Breast epithelium (tissue), 4 donors: ENCODE measurements around the gene AFG1L. TPM values are rescaled to one million over a fixed set of nuclear protein-coding genes. Genes with fewer than 3 reads are reported as not detected.

Source experiments
- DNase-seq, 2 donors: peaks; one replicate each; pipeline ENCODE4 v3.0.0-alpha.2; 2019; ENCODE audit warnings: low spot score in 2 of 2
- H3K27ac ChIP-seq, 2 donors: fragments of 200-600 bp; sonication (generic) in 1 of 2; one replicate each; pipeline ENCODE4 v1.5.1; 2016 to 2019; ENCODE audit warnings: mild to moderate bottlenecking in 1 of 2
- H3K27me3 ChIP-seq, 2 donors: fragments of 200-600 bp; sonication (generic) in 1 of 2; one replicate each; pipeline versions ENCODE4 v1.5.1 to v1.6.0; 2017 to 2019; ENCODE audit warnings: control low read depth in 1 of 2, mild to moderate bottlenecking in 1 of 2
- H3K36me3 ChIP-seq: fragments of 200-600 bp; one replicate; pipeline ENCODE4 v1.5.1; 2019
- H3K4me1 ChIP-seq, 2 donors: fragments of 200-600 bp; sonication (generic); one replicate each; pipeline ENCODE4 v1.5.1; 2016 to 2019; ENCODE audit warnings: control low read depth in 1 of 2
- H3K4me3 ChIP-seq, 3 donors: fragments of 200-600 bp; sonication (generic); 1 replicate in 2 of 3; 2 replicates in 1 of 3; pipeline ENCODE4 v1.5.1; 2016 to 2019; ENCODE audit warnings: mild to moderate bottlenecking in 3 of 3, moderate library complexity in 2 of 3
- H3K9me3 ChIP-seq, 2 donors: fragments of 200-600 bp; sonication (generic) in 1 of 2; one replicate each; pipeline ENCODE4 v1.5.1; 2016 to 2019; ENCODE audit warnings: control low read depth in 1 of 2
- POLR2A ChIP-seq: fragments of 450-650 bp; IDR thresholded peaks from one replicate; pipeline ENCODE4 v1.6.1; 2016; ENCODE audit warnings: antibody characterized with exemption, mild to moderate bottlenecking, moderate library complexity
- POLR2AphosphoS5 ChIP-seq, 3 donors: sonication (generic); formaldehyde crosslinking; IDR thresholded peaks; one replicate each; pipeline ENCODE4 v1.6.1; 2017; ENCODE audit warnings: antibody characterized with exemption in 3 of 3
- intact Hi-C: fragments of 100-400 bp; cut with DNase I; formaldehyde crosslinking; loops from one replicate; pipeline ENCODE4 v1.15.1; 2023; ENCODE audit warnings: low total_unique reads
- total RNA-seq, 3 donors: library from RNA; depleted of rRNA; stranded (reverse); fragments of >200 nt; gene quantifications; one replicate each; pipeline ENCODE4 v1.1.0, GENCODE V29; 2016
- TF ChIP-seq, protein P1 (sequence below), 3 donors: fragments of 450-650 bp; IDR thresholded peaks; one replicate each; pipeline ENCODE4 v1.5.1; 2016 to 2017; ENCODE audit warnings: antibody characterized with exemption in 3 of 3, mild to moderate bottlenecking in 3 of 3, moderate library complexity in 3 of 3

Gene AFG1L
- total RNA-seq, 3 donors from 2014 or later = 2.3 to 5.6 (median 4.0) TPM

DNA sequence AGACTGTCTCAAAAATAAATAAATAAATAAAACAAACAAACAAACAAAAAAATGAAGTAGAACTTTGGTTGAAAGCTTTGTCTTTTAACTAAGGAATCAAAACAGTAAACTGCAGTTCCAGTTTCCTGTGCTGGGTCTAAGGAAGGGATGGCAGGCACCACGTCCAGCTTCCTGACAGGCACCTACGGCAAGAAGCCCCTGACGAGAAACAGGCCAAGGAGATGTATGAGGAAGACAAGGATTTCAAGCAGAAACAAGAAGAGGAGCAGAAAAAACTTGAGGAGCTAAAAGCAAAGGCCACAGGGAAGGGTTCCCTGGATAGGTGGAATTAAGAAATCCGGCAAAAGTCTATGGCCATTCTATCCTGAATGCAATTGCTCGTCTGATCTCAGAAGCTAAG lies 42.8 kb upstream of the AFG1L start:
- no peaks in the 10 kb centered on the region for H3K36me3 ChIP-seq
- no peak for DNase-seq
- H3K4me1 ChIP-seq = no peaks in the 10 kb centered on the region
- H3K27ac ChIP-seq = no peak overlapping the region
- no peaks in the 10 kb centered on the region for H3K27me3 ChIP-seq
- no peak overlapping the region for H3K4me3 ChIP-seq
- no peaks in the 10 kb centered on the region for H3K9me3 ChIP-seq
- no peak for TF ChIP-seq POLR2AphosphoS5 (IDR thresholded peaks at IDR 0.05)
- TF ChIP-seq, protein P1, sequence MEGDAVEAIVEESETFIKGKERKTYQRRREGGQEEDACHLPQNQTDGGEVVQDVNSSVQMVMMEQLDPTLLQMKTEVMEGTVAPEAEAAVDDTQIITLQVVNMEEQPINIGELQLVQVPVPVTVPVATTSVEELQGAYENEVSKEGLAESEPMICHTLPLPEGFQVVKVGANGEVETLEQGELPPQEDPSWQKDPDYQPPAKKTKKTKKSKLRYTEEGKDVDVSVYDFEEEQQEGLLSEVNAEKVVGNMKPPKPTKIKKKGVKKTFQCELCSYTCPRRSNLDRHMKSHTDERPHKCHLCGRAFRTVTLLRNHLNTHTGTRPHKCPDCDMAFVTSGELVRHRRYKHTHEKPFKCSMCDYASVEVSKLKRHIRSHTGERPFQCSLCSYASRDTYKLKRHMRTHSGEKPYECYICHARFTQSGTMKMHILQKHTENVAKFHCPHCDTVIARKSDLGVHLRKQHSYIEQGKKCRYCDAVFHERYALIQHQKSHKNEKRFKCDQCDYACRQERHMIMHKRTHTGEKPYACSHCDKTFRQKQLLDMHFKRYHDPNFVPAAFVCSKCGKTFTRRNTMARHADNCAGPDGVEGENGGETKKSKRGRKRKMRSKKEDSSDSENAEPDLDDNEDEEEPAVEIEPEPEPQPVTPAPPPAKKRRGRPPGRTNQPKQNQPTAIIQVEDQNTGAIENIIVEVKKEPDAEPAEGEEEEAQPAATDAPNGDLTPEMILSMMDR (IDR thresholded peaks at IDR 0.05) = no peak
- no peak for TF ChIP-seq POLR2A
- intact Hi-C loops = no loop called here

DNA sequence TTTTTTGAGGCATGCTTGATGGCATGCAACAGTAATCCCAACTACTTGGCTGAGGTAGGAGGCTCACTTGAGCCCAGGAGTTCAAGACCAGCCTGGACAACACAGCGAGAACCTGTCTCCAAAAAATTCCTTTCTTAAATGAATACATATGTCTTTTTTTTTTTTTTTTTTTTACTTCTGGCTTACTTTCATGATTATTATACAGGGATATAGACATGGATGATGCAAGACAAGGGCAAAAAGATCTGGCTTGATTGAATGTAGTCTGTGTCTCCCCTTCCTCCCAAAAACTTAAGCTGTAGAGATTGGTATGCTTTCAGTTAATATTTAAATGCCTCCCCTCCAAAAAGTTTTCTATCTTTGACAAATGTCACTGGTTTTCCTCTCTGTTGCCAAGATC lies 41.6 kb upstream of the AFG1L start:
- intact Hi-C loops = no loop called here
- Histone ChIP-seq H3K36me3 (no peaks in the 10 kb centered on the region), H3K4me1 (no peaks in the 10 kb centered on the region), H3K4me3 (no peak overlapping the region), H3K27ac (no peak overlapping the region), H3K27me3 (no peaks in the 10 kb centered on the region), H3K9me3 (no peaks in the 10 kb centered on the region)
- no peak for TF ChIP-seq POLR2AphosphoS5 (IDR thresholded peaks at IDR 0.05)
- TF ChIP-seq, protein P1 (IDR thresholded peaks at IDR 0.05) = no peak
- no peak for TF ChIP-seq POLR2A
- no peak for DNase-seq

DNA sequence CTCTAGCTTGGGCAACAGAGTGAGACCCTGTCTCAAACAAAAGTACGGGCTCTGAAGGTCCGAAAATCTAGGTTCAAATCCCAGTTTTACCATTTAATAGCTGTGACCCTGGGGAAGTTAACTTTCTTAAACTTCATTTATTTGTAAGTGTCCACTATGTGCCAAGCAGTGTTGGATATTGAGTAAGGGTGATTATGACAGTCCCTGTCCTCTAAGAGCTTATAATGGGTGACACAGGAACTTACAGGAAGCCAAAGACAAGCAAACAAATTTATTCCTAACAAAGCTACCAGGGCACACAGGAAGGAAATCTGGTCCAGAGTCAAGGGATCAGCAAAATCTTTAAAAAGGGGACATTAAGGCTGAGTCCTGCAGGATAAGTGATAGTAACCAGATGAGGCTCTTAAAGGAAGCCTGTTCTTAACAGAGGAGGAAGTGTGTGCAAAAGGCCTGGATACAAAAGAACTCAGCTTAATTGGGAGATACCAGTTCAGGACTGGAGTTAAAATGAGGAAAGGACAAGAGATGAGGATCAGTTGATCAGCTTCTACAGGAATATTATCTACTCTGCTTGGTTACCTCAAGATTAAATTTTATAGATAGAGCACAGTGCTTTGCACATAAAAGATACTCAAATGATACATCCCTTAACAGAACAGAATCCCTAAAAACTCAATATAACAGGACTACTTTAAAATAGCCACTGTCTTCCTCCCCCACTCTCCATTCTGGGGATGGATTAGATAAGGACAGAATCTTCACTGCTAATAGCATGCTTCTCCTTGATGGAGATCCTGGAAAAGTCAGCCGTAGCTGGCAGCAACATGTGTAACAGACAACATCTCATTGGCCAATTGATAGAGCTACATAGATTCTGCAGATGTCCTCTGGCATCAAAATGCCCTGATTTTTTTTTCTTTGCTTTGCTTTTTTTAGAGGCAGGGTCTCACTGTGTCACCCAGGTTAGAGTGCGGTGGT lies 40.1 kb upstream of the AFG1L start:
- peaks cover 0 to 3% of the 10 kb centered on the region in 2 donors for H3K4me1 ChIP-seq

DNA sequence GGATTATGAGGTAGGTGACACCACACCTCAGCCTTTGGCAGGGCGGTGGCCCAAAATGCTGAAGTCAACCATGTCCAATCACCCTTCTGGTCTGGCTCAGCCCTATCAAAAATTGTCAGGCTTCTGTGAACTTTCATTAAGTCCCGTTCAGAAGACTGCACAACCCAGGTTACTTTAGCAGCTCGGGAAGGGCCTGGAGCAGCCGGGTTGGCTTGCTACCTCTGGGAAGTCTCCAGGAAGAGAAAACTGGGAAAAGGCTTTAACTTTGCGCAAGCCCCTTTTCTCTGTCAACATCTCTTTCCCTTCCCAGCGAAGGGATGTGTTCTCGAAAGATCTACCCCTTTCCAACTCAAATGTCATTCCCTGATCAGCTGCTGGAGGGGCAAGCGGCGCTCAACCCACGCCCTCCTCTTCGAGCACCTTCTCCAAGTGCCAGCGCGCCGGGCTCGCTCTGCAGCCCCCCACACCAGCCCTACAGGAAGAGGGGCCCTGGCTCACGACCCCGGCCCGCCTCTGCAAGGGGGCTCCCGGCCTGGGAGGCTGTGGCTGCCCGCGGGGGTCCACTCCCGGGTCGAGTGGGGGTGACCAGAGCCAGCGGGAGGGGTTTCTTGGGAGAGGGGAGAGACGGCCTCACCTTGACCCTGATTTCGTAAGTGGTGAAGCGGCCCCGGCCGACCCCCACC lies 34.6 kb upstream of the AFG1L start:
- no peaks in the 10 kb centered on the region for H3K36me3 ChIP-seq
- H3K27me3 ChIP-seq = no peaks in the 10 kb centered on the region
- peak in 1 of 2 donors; percentile 26 for DNase-seq
- no peak for TF ChIP-seq POLR2AphosphoS5 (IDR thresholded peaks at IDR 0.05)
- TF ChIP-seq POLR2A = no peak
- TF ChIP-seq, protein P1 (IDR thresholded peaks at IDR 0.05) = no peak
- intact Hi-C loops = no loop called here
- H3K9me3 ChIP-seq = no peaks in the 10 kb centered on the region
- H3K4me3 ChIP-seq = peak overlapping the region; percentile 96 to 100 (median 97)
- H3K4me1 ChIP-seq = peaks cover 0 to 3% of the 10 kb centered on the region in 2 donors
- peak overlapping the region; percentile 98 to 100 for H3K27ac ChIP-seq

More for the DNA sequence above, 40.1 kb upstream of the AFG1L start:
- no peaks in the 10 kb centered on the region for H3K9me3 ChIP-seq
- no peak for DNase-seq
- no peak for TF ChIP-seq POLR2A
- TF ChIP-seq, protein P1 (IDR thresholded peaks at IDR 0.05) = no peak
- TF ChIP-seq POLR2AphosphoS5 (IDR thresholded peaks at IDR 0.05) = no peak
- H3K4me3 ChIP-seq = no peak overlapping the region
- no peak overlapping the region for H3K27ac ChIP-seq
- intact Hi-C loops = no loop called here
- no peaks in the 10 kb centered on the region for H3K27me3 ChIP-seq
- no peaks in the 10 kb centered on the region for H3K36me3 ChIP-seq
